ENCODE data around the gene NR2F2.

DNA sequence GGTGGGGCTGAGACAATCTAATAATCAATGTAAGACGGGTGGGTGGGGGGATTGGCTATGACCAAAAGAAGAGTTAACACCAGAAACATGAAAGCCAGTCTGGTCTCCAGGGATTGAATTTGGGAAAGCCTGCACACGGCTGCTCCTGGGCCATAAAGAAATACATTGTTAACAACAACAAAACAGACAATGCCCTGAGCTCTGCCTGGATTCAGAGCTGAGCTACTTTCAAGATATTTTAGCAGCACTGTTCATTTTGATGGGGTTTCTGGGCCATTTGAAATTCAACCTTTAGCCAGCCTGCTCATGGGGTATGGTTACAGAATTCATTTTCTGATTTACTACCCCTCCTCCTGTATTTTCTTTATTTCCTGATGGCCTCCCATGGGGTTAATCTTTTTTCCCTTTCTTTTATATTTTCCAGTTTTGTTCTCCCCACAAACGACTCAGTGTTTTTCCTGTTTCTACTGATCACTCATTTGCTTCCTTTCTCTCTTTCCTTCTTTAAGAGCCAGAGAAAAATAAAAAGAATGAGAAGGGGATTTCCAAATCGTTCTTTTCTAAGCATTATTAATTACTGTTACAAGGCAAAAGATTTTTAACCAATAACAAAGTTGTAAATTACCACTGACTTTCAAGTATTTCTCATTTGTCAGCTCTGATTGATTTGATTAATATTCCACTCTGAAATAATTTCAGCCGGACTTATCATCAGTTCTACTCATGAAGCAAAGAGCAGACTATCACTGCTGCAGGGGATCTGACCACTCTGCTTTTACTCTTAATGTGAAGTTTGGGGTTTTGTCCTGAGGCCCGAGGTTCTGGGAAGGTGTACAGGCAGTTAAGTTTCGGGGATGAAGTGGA lies 19.6 kb downstream of the NR2F2 start:
- TF ChIP-seq, protein P1, sequence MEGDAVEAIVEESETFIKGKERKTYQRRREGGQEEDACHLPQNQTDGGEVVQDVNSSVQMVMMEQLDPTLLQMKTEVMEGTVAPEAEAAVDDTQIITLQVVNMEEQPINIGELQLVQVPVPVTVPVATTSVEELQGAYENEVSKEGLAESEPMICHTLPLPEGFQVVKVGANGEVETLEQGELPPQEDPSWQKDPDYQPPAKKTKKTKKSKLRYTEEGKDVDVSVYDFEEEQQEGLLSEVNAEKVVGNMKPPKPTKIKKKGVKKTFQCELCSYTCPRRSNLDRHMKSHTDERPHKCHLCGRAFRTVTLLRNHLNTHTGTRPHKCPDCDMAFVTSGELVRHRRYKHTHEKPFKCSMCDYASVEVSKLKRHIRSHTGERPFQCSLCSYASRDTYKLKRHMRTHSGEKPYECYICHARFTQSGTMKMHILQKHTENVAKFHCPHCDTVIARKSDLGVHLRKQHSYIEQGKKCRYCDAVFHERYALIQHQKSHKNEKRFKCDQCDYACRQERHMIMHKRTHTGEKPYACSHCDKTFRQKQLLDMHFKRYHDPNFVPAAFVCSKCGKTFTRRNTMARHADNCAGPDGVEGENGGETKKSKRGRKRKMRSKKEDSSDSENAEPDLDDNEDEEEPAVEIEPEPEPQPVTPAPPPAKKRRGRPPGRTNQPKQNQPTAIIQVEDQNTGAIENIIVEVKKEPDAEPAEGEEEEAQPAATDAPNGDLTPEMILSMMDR (IDR thresholded peaks at IDR 0.05), result no peak
- TF ChIP-seq POLR2A (IDR thresholded peaks at IDR 0.05), result no peak

All from right lobe of liver (tissue), 4 donors.